ENCODE data around the gene KCTD16. TPM values are rescaled to one million over a fixed set of nuclear protein-coding genes. Genes with fewer than 3 reads are reported as not detected.

Gene KCTD16
- total RNA-seq, 3 donors from 2014 or later, result not detected

GRCh38 chr5:144206141-144206540, 35.5 kb downstream of the KCTD16 start:
- peaks cover 48% of the 10 kb centered on the region for H3K27me3 Mint-ChIP-seq (ENCODE audit: low read depth)

GRCh38 chr5:144207875-144208444, 37.3 kb downstream of the KCTD16 start:
- Mint-ChIP-seq H3K9me3 (no peaks in the 10 kb centered on the region), H3K4me1 (ENCODE audit: low read depth) (peaks cover 3% of the 10 kb centered on the region), H3K27me3 (ENCODE audit: low read depth) (peaks cover 46% of the 10 kb centered on the region), H3K36me3 (ENCODE audit: insufficient read depth) (no peaks in the 10 kb centered on the region), H3K4me3 (no peak overlapping the region)
- ATAC-seq, result no peak
- DNase-seq, result no peak

More at GRCh38 chr5:144206141-144206540, 35.5 kb downstream of the KCTD16 start:
- no peak overlapping the region for H3K4me3 Mint-ChIP-seq
- DNase-seq (no peak), ATAC-seq (no peak)
- no peaks in the 10 kb centered on the region for H3K9me3 Mint-ChIP-seq
- peaks cover 3% of the 10 kb centered on the region for H3K4me1 Mint-ChIP-seq (ENCODE audit: low read depth)
- H3K36me3 Mint-ChIP-seq (ENCODE audit: insufficient read depth), result no peaks in the 10 kb centered on the region

GRCh38 chr5:144209361-144209760, 38.7 kb downstream of the KCTD16 start:
- peaks cover 46% of the 10 kb centered on the region for H3K27me3 Mint-ChIP-seq (ENCODE audit: low read depth)
- no peaks in the 10 kb centered on the region for H3K36me3 Mint-ChIP-seq (ENCODE audit: insufficient read depth)
- H3K4me1 Mint-ChIP-seq (ENCODE audit: low read depth), result peaks cover 3% of the 10 kb centered on the region
- no peak overlapping the region for H3K4me3 Mint-ChIP-seq
- ATAC-seq (no peak), DNase-seq (no peak)
- no peaks in the 10 kb centered on the region for H3K9me3 Mint-ChIP-seq

- Mint-ChIP-seq H3K4me1 (ENCODE audit: low read depth) (no peaks in the 10 kb centered on the region), H3K27me3 (ENCODE audit: low read depth) (peaks cover 40% of the 10 kb centered on the region), H3K9me3 (no peaks in the 10 kb centered on the region), H3K4me3 (no peak overlapping the region), H3K36me3 (ENCODE audit: insufficient read depth) (no peaks in the 10 kb centered on the region)
- DNase-seq (no peak), ATAC-seq (no peak)
These were observed 40.0 kb downstream of the KCTD16 start for GRCh38 chr5:144210655-144211054.

- DNase-seq, result no peak
- Mint-ChIP-seq H3K36me3 (ENCODE audit: insufficient read depth) (no peaks in the 10 kb centered on the region), H3K27me3 (ENCODE audit: low read depth) (peaks cover 11% of the 10 kb centered on the region), H3K9me3 (no peaks in the 10 kb centered on the region), H3K4me3 (no peak overlapping the region), H3K4me1 (ENCODE audit: low read depth) (no peaks in the 10 kb centered on the region)
- no peak for ATAC-seq
These were observed 49.2 kb downstream of the KCTD16 start for GRCh38 chr5:144219869-144220268.

- H3K4me1 Mint-ChIP-seq (ENCODE audit: low read depth), result no peaks in the 10 kb centered on the region
- H3K36me3 Mint-ChIP-seq (ENCODE audit: insufficient read depth), result no peaks in the 10 kb centered on the region
- no peaks in the 10 kb centered on the region for H3K9me3 Mint-ChIP-seq
- ATAC-seq, result no peak
- H3K4me3 Mint-ChIP-seq, result no peak overlapping the region
- DNase-seq, result no peak
- peaks cover 3% of the 10 kb centered on the region for H3K27me3 Mint-ChIP-seq (ENCODE audit: low read depth)
These were observed 56.8 kb downstream of the KCTD16 start for GRCh38 chr5:144227363-144227999.

GRCh38 chr5:144230806-144231205, 60.1 kb downstream of the KCTD16 start:
- DNase-seq (no peak), ATAC-seq (no peak)
- Mint-ChIP-seq H3K36me3 (ENCODE audit: insufficient read depth) (no peaks in the 10 kb centered on the region), H3K4me1 (ENCODE audit: low read depth) (no peaks in the 10 kb centered on the region), H3K27me3 (ENCODE audit: low read depth) (no peaks in the 10 kb centered on the region), H3K9me3 (no peaks in the 10 kb centered on the region), H3K4me3 (no peak overlapping the region)

- Mint-ChIP-seq H3K9me3 (no peaks in the 10 kb centered on the region), H3K4me3 (no peak overlapping the region)
- no peak for ATAC-seq
These were observed 61.6 kb downstream of the KCTD16 start for GRCh38 chr5:144232285-144232684.

GRCh38 chr5:144236499-144236898, 65.8 kb downstream of the KCTD16 start:
- H3K27me3 Mint-ChIP-seq (ENCODE audit: low read depth), result peaks cover 7% of the 10 kb centered on the region
- ATAC-seq (no peak), DNase-seq (no peak)
- H3K36me3 Mint-ChIP-seq (ENCODE audit: insufficient read depth), result no peaks in the 10 kb centered on the region
- H3K4me1 Mint-ChIP-seq (ENCODE audit: low read depth), result no peaks in the 10 kb centered on the region
- H3K4me3 Mint-ChIP-seq, result no peak overlapping the region
- no peaks in the 10 kb centered on the region for H3K9me3 Mint-ChIP-seq

More at GRCh38 chr5:144232285-144232684, 61.6 kb downstream of the KCTD16 start:
- no peak for DNase-seq
- Mint-ChIP-seq H3K27me3 (ENCODE audit: low read depth) (peaks cover 4% of the 10 kb centered on the region), H3K36me3 (ENCODE audit: insufficient read depth) (no peaks in the 10 kb centered on the region), H3K4me1 (ENCODE audit: low read depth) (no peaks in the 10 kb centered on the region)

GRCh38 chr5:144237851-144238250, 67.2 kb downstream of the KCTD16 start:
- H3K9me3 Mint-ChIP-seq, result no peaks in the 10 kb centered on the region
- DNase-seq (no peak), ATAC-seq (no peak)
- no peaks in the 10 kb centered on the region for H3K4me1 Mint-ChIP-seq (ENCODE audit: low read depth)
- no peaks in the 10 kb centered on the region for H3K36me3 Mint-ChIP-seq (ENCODE audit: insufficient read depth)
- H3K4me3 Mint-ChIP-seq, result no peak overlapping the region
- peaks cover 9% of the 10 kb centered on the region for H3K27me3 Mint-ChIP-seq (ENCODE audit: low read depth)

GRCh38 chr5:144247131-144247530, 76.5 kb downstream of the KCTD16 start:
- no peaks in the 10 kb centered on the region for H3K9me3 Mint-ChIP-seq
- no peak for DNase-seq
- ATAC-seq, result no peak
- H3K27me3 Mint-ChIP-seq (ENCODE audit: low read depth), result peaks cover 9% of the 10 kb centered on the region
- no peaks in the 10 kb centered on the region for H3K36me3 Mint-ChIP-seq (ENCODE audit: insufficient read depth)
- no peak overlapping the region for H3K4me3 Mint-ChIP-seq
- H3K4me1 Mint-ChIP-seq (ENCODE audit: low read depth), result no peaks in the 10 kb centered on the region

GRCh38 chr5:144248015-144248414, 77.3 kb downstream of the KCTD16 start:
- Mint-ChIP-seq H3K4me1 (ENCODE audit: low read depth) (no peaks in the 10 kb centered on the region), H3K36me3 (ENCODE audit: insufficient read depth) (no peaks in the 10 kb centered on the region), H3K27me3 (ENCODE audit: low read depth) (peaks cover 7% of the 10 kb centered on the region), H3K4me3 (no peak overlapping the region), H3K9me3 (no peaks in the 10 kb centered on the region)
- no peak for ATAC-seq
- no peak for DNase-seq

GRCh38 chr5:144249755-144250464, 79.2 kb downstream of the KCTD16 start:
- Mint-ChIP-seq H3K27me3 (ENCODE audit: low read depth) (peaks cover 7% of the 10 kb centered on the region), H3K4me1 (ENCODE audit: low read depth) (no peaks in the 10 kb centered on the region), H3K36me3 (ENCODE audit: insufficient read depth) (no peaks in the 10 kb centered on the region), H3K4me3 (no peak overlapping the region), H3K9me3 (no peaks in the 10 kb centered on the region)
- ATAC-seq (no peak), DNase-seq (no peak)

- ATAC-seq, result no peak
- H3K4me1 Mint-ChIP-seq (ENCODE audit: low read depth), result no peaks in the 10 kb centered on the region
- no peaks in the 10 kb centered on the region for H3K36me3 Mint-ChIP-seq (ENCODE audit: insufficient read depth)
These were observed 83.9 kb downstream of the KCTD16 start for GRCh38 chr5:144254552-144254951.

GRCh38 chr5:144260121-144260520, 89.4 kb downstream of the KCTD16 start:
- H3K4me1 Mint-ChIP-seq (ENCODE audit: low read depth), result no peaks in the 10 kb centered on the region
- peaks cover 15% of the 10 kb centered on the region for H3K27me3 Mint-ChIP-seq (ENCODE audit: low read depth)
- ATAC-seq, result no peak
- no peaks in the 10 kb centered on the region for H3K9me3 Mint-ChIP-seq
- no peak for DNase-seq
- no peak overlapping the region for H3K4me3 Mint-ChIP-seq
- H3K36me3 Mint-ChIP-seq (ENCODE audit: insufficient read depth), result no peaks in the 10 kb centered on the region

More at GRCh38 chr5:144254552-144254951, 83.9 kb downstream of the KCTD16 start:
- Mint-ChIP-seq H3K4me3 (no peak overlapping the region), H3K27me3 (ENCODE audit: low read depth) (peaks cover 6% of the 10 kb centered on the region), H3K9me3 (no peaks in the 10 kb centered on the region)
- DNase-seq, result no peak
